Cardiac muscle cell (in vitro differentiated cells and primary cell): ENCODE measurements around the gene SNED1. TPM values are rescaled to one million over a fixed set of nuclear protein-coding genes. Genes with fewer than 3 reads are reported as not detected.

ENCODE experiments used
- DNase-seq, 2 donors: peaks; one replicate each; pipeline versions ENCODE4 v3.0.0 to v3.0.0-alpha.2; 2010 to 2017; ENCODE audit warnings: low read depth in 1 of 2, low spot score in 1 of 2
- H3K27ac ChIP-seq: fragments of 200-600 bp; sonication (generic); 2 replicates; pipeline ENCODE4 v1.5.1; 2016
- H3K27me3 ChIP-seq: fragments of 200-600 bp; sonication (generic); 2 replicates; pipeline ENCODE4 v1.6.0; 2016; ENCODE audit warnings: control low read depth
- H3K36me3 ChIP-seq: fragments of 200-600 bp; sonication (generic); 2 replicates; pipeline ENCODE4 v1.5.1; 2016; ENCODE audit warnings: control low read depth
- H3K4me1 ChIP-seq: fragments of 200-600 bp; sonication (generic); 2 replicates; pipeline ENCODE4 v1.8.1; 2017; ENCODE audit warnings: low read depth, mild to moderate bottlenecking, mixed run types
- H3K4me3 ChIP-seq: fragments of 200-600 bp; sonication (generic); 2 replicates; pipeline ENCODE4 v1.5.1; 2016; ENCODE audit warnings: mild to moderate bottlenecking
- H3K9me3 ChIP-seq: fragments of 200-600 bp; sonication (generic); 2 replicates; pipeline ENCODE4 v1.5.1; 2017; ENCODE audit warnings: low read depth, mild to moderate bottlenecking, control low read depth
- CTCF ChIP-seq: IDR thresholded peaks from 2 replicates; pipeline ENCODE4 v1.5.1; 2012; ENCODE audit warnings: low read depth, mild to moderate bottlenecking, low read length
- polyA plus RNA-seq: library from polyadenylated mRNA; unstranded; fragments of >200 nt; fragmentation: Nextera tagmentation; extraction: Ambion mirVana; gene quantifications from 2 replicates; pipeline ENCODE4 v1.2.1, GENCODE V29; 2016
- total RNA-seq: library from RNA; depleted of rRNA; stranded (reverse); fragments of >200 nt; gene quantifications from 2 replicates; pipeline ENCODE4 v1.2.3, GENCODE V29; 2016

The SNED1 gene
- total and polyA plus RNA-seq, 2 experiments from 2014 or later, result 0.09 to 0.76 TPM

DNA sequence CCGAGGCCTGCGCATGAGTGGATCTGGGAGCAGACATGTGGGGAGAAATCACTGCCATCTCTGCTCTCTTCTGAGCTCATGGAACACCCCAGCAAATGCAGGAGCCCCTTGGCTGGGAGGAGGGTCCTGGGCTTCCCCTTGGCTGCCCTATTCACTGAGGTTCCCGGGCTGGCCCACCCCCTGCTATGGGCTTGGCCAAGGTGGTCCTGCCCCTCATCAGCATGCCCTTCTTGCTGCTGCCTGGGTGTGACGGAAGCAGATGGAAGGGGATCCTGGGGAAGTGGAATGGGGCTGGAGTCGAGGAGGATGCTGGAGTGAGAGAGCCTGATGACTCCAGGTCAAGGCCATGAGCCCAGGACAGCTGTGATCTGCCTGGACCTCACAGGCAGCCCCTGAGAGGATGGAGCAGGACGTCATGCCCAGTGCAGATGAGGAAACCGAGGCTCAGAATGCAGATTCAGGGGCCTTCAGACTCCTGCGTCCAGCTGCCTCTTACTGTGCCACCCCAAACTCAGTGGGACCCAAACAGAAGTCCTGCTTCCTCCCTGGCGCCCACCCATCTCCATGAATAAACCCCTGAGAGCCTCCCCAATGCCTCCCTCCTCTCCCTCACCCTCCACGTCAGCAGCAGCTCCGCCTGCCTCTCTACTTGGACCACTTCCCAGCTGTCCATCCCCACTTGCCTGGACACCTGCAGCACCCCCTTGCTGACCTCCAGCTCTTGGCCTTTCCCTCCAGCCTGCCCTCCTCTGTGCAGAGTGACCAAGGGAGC, 4.0 kb downstream of the SNED1 start:
- DNase-seq, result no peak
- no peak for TF ChIP-seq CTCF
- no peak overlapping the region for H3K27ac ChIP-seq

GRCh38 chr2:241003047-241003360, 4.6 kb downstream of the SNED1 start:
- DNase-seq, result no peak
- Histone ChIP-seq H3K36me3 (no peaks in the 10 kb centered on the region), H3K4me3 (no peak overlapping the region), H3K4me1 (no peaks in the 10 kb centered on the region), H3K27ac (no peak overlapping the region), H3K27me3 (peaks cover 33% of the 10 kb centered on the region), H3K9me3 (no peaks in the 10 kb centered on the region)
- TF ChIP-seq CTCF, result no peak

More for the DNA sequence above, 4.0 kb downstream of the SNED1 start:
- H3K4me3 ChIP-seq, result no peak overlapping the region
- H3K36me3 ChIP-seq, result no peaks in the 10 kb centered on the region
- peaks cover 33% of the 10 kb centered on the region for H3K27me3 ChIP-seq
- H3K9me3 ChIP-seq, result no peaks in the 10 kb centered on the region
- H3K4me1 ChIP-seq, result no peaks in the 10 kb centered on the region

DNA sequence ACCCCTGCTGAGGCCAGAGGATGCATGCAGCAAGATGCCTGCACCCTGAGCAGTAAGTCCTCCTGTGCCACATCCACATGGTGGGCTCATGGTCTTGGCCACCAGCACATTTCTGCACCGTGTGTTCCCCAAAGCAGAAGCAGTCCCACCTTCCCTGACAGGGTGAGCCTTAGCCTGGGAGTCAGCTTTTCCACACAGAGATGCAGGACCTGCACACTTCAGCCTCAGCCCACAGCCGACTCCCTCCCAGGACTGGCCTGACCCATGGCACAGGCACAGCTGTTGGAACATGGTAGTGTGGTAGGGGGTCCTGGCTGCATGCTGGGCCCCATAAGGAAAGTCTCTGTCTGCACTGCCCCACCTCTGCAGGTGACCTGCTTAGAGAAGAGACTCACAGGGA, 5.0 kb downstream of the SNED1 start:
- peaks cover 33% of the 10 kb centered on the region for H3K27me3 ChIP-seq
- H3K4me1 ChIP-seq, result no peaks in the 10 kb centered on the region
- H3K27ac ChIP-seq, result no peak overlapping the region
- H3K4me3 ChIP-seq, result no peak overlapping the region
- H3K9me3 ChIP-seq, result no peaks in the 10 kb centered on the region
- DNase-seq, result no peak
- H3K36me3 ChIP-seq, result no peaks in the 10 kb centered on the region
- no peak for TF ChIP-seq CTCF

DNA sequence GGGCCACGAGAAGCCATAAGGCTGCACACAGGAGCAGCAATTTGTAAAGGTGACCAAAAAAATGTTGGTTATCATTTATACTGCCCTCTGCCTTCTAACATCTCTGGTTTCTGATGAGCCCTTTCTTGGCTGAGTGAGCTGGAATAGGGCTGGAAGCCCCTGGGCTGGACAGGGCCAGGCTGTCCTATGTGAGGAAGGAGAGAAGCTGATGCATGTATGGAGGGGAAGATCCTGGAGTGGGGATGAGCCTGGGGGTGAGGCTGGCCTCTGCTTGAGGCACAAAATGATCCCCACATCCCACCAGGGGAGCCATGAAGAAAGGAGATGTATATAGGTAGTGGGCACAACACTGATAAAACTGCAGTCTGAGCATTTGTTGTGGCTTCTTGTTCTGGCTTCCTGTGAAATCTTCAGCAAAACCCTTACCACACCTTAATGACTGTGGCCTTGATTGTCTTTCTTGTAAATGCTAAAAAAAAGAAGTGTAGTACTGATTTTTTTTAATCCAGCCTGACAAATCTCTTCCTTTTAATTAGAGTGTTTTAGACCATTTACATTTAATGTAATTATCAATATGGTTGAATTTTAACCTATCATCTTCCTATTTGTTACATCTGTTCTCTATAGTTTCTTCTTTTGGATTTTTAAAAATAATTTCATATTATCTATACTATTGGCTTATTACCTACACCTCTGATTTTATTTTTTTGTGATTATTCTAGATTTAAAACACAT, 5.6 kb downstream of the SNED1 start:
- no peaks in the 10 kb centered on the region for H3K9me3 ChIP-seq
- H3K27ac ChIP-seq, result no peak overlapping the region
- no peak for DNase-seq
- H3K4me3 ChIP-seq, result no peak overlapping the region
- peaks cover 29% of the 10 kb centered on the region for H3K27me3 ChIP-seq
- no peaks in the 10 kb centered on the region for H3K36me3 ChIP-seq
- no peak for TF ChIP-seq CTCF
- no peaks in the 10 kb centered on the region for H3K4me1 ChIP-seq

DNA sequence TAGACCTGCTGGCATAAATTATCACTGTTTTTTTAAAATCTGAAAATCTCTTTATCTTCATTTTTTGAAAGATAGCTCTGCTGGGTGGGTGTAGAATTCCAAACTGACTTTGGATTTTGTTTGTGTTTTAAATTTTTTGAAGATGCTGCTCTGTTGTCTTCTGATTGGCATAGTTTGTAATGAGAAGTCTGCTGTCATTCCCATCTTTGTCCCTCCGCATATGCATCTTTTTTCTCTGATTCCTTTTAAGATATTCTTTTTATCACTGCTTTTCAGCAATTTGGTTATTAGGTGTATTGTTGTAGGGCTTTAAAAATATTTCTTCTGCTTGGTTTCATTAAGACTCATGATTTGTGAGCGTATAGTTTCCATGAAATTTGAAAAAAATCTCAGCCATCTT, 7.2 kb downstream of the SNED1 start:
- Histone ChIP-seq H3K4me1 (peaks cover 4% of the 10 kb centered on the region), H3K36me3 (no peaks in the 10 kb centered on the region), H3K27me3 (peaks cover 14% of the 10 kb centered on the region), H3K9me3 (no peaks in the 10 kb centered on the region), H3K4me3 (no peak overlapping the region), H3K27ac (no peak overlapping the region)
- no peak for TF ChIP-seq CTCF
- no peak for DNase-seq
